GDM1 (cell line): Measurements from ENCODE around the gene POMC.
"Not testable (repeated sequence)": the region's sequence is repeated elsewhere in the genome, so short reads cannot be mapped to it uniquely, and the experiment has no call there.

Experiments
- DNase-seq: peaks from one replicate; lab custom pipeline; 2025; lab: John Stamatoyannopoulos, UW

Gene POMC

DNA sequence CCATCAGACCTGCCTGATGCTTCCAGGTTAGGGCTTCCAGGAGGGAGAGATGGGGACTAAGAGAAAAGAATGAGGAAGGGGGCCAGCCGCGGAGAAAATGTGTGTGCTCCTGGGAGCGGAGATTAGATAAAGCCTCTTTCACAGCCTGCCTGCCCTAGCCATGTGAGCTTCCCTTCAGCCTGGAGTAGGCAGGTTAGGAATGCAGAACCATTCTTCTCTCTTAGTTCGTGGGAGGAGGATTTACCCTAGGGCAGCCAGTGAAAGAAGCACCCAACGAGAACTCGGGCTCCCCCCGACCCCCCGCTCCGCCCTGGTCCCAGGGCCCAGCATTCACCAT is 36.1 kb downstream of the POMC start:
- no peak for DNase-seq

DNA sequence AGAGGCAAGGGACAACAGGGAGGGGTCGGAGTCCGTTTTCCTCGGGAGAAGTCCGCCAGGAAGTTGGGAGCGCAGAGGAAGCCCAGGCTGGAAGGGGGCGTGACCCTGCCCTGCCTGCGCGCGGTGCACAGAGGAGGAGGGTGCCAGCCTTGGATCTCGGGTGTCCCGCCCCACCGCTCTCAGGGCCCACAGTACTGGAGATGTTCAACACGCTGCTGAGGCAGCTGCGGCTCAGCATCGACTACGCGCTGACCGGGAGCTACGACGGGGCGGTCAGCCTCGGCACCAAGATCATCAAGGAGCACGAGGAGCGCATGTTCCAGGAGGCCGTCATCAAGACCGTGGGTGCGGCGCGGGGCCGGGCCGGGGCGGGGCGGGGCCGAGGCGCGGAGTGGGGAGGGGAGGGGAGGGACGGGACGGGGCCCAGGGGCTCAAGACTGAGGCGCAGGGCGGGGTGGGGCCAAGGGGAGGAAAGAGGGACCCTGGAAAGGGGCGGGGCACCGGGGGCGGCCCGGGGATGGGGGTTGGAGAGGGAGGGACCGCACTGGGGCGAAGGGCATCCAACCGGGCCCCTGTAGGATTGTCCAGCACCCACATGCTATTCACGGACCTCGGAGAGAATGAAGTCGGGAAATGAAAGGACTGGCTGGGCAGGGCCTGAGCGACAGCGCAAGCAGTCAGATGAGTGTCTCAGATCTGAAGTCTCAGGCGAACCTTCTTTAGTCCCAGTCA is 36.6 kb downstream of the POMC start:
- no peak for DNase-seq

GRCh38 chr2:25131253-25131566 is 37.2 kb downstream of the POMC start:
- no peak for DNase-seq

DNA sequence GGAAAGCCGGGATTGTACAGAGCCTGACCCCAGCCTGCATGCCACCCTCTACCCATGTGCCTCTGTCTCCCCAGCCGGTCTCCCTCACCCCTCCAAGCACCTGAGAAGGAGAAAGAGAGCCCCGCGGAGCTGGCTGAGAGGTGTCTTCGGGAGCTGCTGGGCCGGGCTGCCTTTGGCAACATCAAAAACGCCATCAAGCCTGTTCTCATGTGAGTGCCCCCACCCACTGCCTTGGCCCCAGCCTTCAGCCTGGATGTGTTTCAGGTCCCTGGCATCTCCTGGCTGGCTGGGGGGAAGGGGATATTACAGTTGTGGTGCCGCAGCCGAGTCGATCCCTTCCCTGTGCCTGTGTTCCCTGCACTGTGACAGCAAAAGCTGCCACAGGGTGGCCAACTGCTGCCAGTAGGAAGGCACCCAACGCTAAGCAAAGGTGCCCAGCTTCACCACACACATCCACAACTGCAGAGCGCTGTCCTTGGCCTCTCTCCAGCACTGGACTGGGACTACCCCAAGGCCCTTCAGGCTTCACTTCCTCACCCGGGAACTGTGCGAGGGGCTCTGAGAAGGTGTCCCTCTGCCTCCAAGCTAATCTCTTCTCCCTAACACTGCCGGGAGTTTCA is 38.4 kb downstream of the POMC start:
- no peak for DNase-seq

DNA sequence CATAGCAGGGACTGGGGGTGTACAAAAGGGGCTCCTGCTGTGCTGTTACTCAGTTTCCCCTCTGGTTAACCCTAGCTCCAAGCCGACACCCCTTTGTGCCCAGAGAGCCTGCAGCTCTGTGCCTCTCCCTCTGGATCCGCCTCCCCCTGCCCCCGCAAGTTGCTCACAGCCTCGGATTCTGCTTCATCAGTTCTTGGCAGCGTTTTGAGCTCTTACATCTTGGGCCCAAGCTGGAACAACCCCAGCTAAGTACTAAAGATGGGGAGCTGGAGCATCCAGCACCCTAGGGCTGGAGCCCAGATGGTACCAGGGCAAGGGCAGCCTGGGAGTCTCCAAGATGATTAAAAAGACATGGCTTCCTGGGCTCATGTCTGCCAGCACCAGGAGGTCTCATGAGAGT is 40.7 kb downstream of the POMC start:
- no peak for DNase-seq

- not testable (repeated sequence) for DNase-seq
Measured at GRCh38 chr2:25127071-25127470, 41.3 kb downstream of the POMC start.

DNA sequence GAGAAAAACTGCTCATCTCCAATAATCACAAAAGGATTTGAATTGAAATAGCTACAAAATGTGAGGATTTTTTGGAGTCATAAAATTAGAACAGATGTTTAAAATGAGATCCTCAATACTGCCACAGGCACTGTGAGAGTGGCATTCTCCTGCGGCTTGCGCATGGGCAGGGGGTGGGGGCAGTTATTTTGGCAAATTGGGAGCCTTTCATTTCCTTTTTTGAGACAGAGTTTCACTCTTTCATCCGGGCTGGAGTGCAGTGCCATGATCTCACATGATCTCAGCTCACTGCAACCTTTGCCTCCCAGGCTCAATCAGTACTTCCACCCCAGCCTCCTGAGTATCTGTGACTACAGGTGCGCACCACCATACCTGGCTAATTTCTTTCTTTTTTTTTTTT is 42.4 kb downstream of the POMC start:
- DNase-seq, result no peak

DNA sequence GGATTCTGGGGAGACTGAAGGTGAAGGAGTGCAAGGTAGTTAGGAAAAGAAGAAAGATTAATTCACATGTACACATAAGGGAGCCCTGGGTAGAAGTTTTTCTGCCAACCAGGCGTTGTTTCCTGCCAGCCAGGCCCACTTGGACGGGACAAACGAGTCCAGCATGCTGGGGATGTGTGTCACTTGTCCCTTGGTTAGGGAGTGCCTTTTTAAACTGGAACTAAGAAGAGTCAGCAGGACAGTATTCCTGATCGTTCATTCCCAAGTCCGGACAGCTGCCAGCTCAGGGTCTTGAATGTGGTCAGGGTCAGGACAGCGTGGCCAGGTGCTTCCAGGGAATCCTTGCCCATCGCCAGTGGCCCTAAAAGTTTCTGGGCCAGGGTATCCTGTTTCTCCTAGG is 43.2 kb downstream of the POMC start:
- DNase-seq, result no peak

DNA sequence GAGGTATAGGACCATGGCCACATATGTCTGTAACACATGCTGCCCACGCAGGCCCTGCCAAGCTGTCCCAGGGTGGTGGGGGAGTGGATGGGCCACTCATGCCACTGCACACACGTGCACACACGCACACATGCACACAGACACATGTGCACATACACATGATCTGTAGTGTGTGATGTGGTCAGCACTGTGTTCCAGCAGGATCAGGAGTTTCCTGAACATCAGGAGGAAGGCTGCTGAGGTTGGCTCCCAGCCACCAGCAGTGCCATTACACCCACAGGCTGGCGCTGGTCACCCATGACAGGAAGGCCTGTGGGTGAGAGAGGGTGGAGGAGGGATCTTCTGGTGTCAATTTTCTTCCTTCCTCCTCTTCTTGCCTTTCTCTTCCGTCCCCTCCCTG is 44.7 kb downstream of the POMC start:
- peak; percentile 54 for DNase-seq

GRCh38 chr2:25122367-25122766 is 46.0 kb downstream of the POMC start:
- no peak for DNase-seq

DNA sequence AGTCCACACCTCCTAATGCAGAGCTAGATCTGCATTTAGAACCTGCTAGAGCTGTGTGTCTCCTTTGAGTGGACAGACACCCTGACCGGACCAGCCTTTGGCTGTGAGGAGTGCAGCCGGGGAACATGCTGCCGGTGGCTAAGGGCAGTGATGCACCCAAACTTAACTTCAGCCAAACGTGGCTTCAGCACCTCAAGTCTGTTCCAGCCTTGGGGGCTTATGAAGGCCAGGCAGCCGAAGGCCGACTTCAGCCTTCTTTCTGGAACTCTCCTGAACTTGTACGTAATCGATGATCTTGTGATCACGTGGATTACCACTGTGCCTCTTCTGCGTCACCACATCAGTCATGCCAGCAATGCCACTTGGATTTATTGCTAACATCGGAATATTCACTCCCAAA is 49.1 kb downstream of the POMC start:
- no peak for DNase-seq

DNA sequence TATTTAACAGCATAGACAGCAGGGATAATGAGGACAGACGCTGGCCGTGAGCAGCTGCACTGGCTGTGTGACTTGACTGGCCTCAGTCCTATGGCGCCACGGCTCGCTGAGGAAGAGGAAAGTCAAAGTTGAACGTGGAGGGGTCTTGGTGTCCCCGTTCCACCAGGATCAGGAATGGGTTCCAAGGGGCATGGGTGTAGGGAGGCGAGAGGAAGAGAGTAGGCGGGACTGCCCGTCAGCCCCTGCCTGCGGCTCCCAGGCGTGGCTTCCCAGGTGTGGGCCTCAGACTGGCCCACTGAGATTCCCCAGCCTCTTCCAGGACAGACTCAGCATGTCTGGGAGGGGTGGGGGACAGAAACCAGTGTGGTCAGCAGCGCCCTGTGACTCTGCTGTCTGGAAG is 51.4 kb downstream of the POMC start:
- DNase-seq, result no peak

DNA sequence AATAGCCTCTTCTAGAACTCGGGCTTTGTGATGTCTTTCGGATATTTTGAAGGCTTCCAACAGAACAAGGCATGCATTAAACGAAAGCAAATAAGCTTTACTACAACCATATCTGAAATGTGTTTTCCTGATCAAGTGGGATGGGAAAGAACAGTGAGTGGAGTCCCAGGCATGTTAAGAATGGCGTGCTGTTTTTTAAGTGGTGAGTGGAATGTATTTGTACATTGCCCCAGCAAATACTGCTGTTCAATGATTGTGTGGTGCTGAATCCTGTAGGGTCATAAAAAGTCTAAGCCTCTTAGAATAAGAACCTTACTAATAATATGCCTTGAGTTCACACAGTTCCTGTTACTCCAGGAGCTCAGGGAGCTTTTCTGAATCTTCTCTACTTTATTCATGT is 52.5 kb downstream of the POMC start:
- DNase-seq, result no peak

- no peak for DNase-seq
Measured at GRCh38 chr2:25115249-25115883, 53.0 kb downstream of the POMC start.

DNA sequence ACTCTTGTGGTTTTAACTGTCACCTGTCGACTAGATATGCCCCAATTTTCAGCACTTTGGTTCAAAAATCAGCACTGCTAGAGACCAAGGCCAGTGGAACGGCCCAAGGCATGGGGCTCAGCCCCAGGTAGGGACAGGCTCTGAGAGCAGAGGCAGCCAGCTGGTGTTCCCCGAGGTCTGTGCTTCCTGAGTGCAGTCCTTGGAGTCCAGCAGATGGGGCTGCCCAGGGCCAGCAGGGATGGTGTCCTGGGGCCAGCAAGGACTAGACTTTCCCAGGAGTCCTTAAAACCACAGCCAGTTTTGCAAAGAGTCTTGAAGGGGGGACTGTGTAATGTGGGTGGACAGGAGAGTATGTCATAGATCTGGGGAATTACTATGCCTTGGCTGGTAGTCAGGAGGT is 56.3 kb downstream of the POMC start:
- DNase-seq, result no peak
